WTC11 (cell line): ENCODE measurements around the gene GNRHR.

ENCODE experiments used
- ATF1 ChIP-seq: sonication (generic); formaldehyde crosslinking; IDR thresholded peaks from 2 replicates; pipeline ENCODE4 v1.8.1; 2023; ENCODE audit warnings: mild to moderate bottlenecking, moderate library complexity, missing genetic modification reagents
- ETV6 ChIP-seq: sonication (generic); formaldehyde crosslinking; IDR thresholded peaks from 2 replicates; pipeline ENCODE4 v1.8.1; 2022; ENCODE audit warnings: mild to moderate bottlenecking, missing genetic modification reagents
- TF ChIP-seq, protein P1 (sequence below): fragments of 200-600 bp; IDR thresholded peaks from 2 replicates; pipeline ENCODE4 v1.8.0; 2022; ENCODE audit warnings: antibody characterized with exemption

DNA sequence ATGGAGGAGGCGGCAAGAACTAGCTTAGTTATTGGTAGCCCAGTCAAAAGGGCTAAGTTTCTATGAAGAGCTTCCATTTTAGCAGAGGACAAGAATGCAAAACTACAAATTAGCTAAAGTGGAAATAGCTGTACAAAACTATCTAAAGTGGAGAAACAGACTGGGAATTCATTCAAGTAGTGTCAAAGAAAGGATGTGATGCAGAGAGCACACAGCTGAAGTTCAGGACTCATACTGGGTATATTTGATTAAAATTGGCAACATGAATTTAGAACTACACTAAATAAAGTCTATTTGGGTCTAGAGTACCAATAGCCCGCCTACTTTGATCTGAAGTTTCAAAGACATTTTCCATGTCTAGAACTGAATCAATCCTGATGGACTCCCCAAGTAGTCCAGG lies 33.1 kb upstream of the GNRHR start:
- TF ChIP-seq, protein P1, sequence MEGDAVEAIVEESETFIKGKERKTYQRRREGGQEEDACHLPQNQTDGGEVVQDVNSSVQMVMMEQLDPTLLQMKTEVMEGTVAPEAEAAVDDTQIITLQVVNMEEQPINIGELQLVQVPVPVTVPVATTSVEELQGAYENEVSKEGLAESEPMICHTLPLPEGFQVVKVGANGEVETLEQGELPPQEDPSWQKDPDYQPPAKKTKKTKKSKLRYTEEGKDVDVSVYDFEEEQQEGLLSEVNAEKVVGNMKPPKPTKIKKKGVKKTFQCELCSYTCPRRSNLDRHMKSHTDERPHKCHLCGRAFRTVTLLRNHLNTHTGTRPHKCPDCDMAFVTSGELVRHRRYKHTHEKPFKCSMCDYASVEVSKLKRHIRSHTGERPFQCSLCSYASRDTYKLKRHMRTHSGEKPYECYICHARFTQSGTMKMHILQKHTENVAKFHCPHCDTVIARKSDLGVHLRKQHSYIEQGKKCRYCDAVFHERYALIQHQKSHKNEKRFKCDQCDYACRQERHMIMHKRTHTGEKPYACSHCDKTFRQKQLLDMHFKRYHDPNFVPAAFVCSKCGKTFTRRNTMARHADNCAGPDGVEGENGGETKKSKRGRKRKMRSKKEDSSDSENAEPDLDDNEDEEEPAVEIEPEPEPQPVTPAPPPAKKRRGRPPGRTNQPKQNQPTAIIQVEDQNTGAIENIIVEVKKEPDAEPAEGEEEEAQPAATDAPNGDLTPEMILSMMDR: no peak
- TF ChIP-seq ATF1 (CRISPR knock-in tag) (no peak), ETV6 (CRISPR knock-in tag) (no peak)
